ENCODE data around the gene NKAIN2.

Gene NKAIN2

DNA sequence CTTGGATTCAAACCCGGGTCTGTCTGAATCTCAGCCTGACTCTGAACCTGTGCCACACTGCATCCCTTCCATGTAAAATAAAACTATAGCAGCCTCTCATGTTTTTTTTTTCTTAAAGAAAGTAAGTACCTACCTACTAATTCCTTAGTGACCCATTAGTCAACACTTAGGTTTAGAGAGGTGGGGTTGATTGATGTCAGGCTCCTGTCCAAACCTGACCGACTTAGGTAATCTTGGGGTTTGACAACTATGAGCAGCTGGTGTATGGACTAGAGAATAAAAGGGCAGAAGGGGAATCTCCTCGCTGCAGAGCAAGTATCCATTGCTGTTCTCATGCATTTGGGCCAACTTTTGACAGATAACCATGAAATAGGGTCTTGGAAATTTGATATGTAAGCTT, 6.5 kb downstream of the NKAIN2 start:
- DNase-seq = peak; percentile 25 to 43

DNA sequence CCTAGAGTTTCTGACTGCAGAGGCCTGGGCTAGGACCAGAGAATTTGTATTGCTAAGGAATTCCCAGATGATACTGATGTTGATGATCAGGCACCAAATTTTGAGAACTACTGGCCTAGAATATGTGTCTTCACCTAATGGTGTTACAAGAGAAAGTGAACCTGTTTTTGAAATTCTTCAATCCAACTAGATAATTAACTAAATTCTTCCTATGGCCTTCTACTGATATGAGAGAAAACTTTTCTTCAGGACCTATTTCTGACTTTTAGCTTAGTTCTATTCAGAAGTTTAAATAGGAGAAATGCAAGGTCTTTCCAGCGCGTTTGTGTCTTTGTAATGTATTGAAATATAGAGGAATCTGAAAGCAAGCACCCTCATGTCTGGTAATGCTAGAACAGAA, 7.3 kb downstream of the NKAIN2 start:
- no peak for DNase-seq

DNA sequence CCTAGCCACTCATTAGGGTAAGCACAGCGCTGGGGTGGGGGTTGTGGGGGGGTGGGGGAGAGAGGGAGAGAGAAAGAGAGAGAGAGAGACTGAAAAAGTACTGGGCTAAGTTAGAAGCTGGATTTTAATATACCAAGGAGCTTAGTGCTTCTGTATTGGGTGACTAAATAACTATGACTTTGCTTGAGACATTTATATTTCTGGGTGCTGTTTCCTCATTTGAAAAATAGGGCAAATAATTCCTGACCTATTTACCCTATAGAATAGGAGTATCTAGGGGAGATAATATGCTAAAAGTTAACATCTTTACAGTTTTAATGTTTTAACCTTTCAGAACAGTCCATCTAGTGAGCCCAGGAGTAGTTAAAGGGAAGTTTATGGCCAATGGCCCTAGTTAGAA, 7.7 kb downstream of the NKAIN2 start:
- DNase-seq = no peak

DNA sequence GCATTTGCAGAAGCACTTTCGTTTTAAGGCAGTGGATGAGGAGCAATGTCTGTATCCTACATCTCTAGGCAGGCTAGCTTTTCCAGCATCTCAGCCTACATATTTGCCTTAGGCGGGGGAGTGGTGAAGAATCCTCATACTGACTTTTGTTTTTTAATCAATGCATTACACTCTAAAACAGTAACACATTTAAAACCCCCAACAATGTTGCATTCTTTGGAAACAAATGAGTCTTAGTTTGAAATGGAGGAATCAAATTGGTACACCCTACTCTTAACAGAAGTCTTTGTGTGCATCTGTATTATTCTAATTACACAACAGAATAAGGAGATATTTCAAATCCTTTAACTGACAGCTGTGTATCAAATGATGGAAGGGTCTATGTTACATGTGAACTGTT, 9.0 kb downstream of the NKAIN2 start:
- DNase-seq = no peak

DNA sequence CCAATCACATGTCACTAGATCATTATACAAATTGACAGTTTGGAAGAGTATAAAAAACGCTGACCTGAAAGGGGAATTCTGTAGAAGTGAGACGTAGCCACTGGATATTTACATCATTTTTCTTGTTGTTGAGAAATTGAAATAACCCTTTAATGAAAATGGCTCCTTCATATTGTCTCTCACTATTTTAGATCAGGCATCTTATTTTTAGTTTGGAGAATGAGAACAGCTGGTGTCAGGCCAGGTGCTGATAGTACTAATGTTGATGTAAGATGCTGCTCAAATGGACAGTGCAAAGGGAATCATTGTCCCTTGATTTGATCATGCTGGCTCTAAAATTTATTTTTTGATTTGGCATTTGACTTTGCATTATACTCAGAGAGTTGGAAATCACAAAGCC, 17.4 kb downstream of the NKAIN2 start:
- DNase-seq = no peak

DNA sequence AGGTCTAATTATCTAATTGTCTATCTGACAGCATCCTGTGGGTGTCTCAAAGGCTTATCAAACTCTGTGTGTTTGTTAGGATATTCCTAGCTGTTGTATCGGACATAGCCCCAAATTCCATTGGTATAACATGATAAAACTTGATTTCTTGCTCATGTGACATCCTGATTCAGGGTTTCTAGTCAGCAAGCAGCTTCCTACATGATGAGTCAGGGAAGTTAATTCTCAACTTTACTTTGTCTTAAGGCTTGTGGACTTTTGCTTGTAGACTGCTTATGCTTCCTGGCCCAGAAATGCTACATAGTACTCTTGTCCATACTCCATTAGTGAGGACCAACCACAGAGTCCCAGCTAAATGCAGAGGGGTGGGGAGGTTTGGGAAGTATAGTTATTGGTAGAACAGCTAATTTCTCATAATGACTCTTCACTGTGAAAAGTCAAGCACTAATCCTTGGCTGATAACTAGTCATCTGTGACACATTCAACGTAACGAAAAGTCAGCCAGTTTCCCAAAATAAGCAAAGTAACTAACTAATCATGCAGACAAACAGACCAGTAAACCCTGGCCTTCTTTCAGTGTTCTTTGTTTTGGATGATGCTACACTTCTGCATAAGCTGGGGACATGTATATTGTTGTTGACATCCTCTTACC, 25.8 kb downstream of the NKAIN2 start:
- DNase-seq = no peak

DNA sequence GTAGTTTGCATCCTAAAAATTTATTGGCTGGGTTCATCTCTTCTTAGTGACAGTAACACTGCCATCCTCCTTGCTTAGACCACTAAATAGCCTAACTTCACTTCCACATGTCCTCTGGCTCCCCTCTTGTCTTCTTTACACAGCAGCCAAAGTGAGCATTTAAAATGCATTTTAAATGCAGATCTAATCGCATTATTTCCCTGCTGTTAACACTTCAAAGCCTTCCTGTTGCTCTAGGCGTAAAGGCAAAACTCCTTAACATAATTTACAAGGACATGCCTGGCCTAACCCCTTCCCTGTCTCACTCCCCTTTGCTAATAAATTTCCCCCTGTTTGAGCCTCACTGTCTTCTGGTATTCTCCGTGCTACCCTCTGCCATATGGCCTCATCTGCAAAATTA, 26.5 kb downstream of the NKAIN2 start:
- no peak for DNase-seq

DNA sequence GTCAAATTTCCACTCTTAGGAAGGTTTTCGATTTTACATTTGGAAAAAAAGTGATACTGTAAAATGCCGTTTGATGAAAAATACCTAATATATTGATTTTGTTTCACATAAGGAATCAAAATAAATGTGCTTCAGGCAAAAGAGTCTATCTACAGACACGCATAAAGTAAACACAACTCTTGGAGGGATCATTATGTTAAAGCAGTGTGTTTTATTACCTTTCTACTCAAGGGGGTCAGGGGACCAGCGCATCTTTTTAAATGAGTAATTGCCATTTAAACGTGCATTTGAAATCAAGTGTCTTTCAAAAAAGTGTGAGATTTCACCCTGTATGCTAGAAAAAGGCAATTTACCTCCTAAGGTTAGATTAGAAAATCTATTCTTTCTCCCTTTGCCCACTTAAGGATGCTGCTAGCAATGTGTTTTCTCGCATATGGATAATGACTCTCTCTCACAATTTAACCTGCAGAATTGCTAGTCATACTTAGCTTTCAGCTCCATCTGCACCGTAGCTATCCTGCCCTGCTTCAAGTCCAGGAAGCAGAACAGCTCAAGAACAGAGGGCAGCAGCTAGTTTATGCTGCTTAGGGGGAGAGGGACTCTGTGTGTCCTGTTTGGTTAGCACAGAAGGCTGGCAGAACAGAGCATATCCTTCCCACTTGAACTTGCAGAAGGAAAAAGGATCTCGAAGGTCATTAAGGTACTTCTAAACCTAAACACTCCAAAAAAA, 35.0 kb downstream of the NKAIN2 start:
- peak; percentile 64 to 77 for DNase-seq

DNA sequence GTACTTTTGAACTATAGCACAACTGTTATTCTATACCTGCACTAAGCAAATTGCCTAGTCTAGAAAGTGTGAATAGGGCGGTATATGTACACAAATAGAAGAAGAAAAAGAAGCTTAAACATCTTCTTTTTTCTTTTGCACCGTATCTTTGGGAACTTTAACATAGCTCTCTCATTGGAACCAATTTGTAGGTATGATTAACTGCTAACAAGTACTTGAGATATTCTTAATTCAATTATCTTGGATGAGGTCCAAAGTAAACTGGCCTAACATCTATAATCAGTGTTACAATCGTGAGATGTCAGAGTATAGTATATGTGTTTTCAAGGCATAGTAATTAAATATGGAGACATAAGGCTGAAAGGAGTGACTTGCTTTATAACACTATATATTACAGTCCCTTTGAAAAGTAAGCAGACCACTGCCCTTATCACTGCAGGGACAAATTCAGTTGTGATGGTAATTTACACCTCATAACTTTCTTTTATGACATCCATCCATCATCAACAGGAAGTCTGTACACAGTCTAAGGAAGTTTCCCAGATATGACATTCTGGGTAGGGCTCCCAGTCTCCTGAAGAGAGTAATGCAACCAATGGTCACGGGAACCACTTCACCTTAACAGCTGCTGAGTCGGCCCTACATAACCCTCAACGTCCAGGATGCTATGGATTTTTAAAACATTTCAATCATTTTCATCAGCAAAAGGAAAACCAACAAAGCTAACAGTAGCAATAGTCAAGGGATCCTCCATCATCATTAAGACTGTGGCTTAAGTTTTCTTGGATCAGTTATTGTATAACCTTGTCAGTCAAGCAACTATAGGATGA, 37.6 kb downstream of the NKAIN2 start:
- peak; percentile 71 to 76 for DNase-seq

DNA sequence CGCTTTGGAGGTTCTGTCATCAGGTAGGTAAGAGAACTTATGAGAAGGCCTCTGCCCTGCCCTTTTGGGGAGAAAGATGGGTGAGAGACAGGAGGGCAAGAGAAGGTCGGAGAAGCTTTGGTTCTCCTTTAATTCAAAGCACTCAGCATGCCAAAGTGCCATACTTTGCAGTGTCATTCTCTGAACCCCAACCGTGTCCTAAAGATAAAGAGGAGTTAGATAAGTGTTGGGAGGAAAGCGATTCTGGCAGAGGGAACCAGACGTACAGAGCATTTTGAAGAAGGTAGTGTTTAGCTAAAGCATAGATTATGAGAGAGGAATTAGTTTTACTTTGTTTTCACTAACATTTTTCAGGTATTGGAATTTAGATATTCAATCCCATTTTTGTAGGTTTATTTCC, 40.3 kb downstream of the NKAIN2 start:
- DNase-seq = no peak

DNA sequence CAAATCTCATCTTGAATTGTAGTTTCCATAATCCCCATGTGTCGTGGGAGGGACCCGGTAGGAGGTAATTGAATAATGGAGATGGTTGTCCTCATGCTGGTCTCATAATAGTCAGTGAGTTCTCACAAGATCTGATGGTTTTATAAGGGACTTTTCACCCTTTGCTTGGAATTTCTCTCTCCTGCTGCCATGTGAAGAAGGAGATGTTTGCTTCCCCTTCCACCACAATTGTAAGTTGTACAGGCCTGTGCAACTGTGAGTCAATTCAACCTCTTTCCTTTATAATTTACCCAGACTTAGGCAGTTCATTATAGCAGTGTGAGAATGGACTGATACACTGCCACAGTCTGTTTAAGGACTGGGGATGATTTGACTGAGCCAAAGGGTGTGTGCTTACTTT, 44.7 kb downstream of the NKAIN2 start:
- no peak for DNase-seq

DNA sequence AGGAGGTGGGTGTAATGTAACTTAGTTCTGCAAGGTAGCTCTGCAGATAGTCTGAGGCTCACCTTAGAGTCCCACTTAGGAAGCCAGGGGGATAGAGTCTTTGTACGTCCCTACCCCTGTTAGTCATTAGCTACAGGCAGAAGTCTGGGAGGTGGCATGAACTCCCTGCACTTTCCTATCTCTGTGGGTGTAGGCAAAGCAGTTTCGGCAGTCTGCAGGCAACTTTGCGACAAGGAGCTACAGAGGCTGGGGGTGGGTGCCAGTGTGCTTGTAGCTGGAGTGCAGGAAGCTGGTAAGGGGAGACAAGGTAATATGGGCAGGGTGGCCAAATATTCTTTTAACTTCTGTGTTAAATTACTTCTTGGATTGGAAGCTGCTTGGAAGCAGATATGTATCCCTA, 45.7 kb downstream of the NKAIN2 start:
- no peak for DNase-seq

DNA sequence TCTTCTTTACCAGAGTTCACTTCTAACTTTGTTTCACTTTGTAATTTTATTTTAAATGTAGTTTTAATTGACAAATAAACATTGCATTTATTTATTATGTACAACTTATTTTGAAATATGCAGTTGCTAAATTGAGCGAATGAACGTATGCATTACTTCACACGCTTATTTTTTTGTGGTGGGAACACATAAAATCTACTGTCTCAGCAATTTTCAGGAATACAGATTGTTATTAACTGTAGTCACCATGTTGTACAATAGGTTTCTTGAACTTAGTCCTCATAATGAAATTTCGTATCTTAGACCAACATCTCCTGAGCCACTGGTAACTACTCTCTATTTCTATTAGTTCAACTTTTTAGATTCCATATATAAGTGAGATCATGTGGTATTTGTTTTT, 46.9 kb downstream of the NKAIN2 start:
- DNase-seq = no peak

DNA sequence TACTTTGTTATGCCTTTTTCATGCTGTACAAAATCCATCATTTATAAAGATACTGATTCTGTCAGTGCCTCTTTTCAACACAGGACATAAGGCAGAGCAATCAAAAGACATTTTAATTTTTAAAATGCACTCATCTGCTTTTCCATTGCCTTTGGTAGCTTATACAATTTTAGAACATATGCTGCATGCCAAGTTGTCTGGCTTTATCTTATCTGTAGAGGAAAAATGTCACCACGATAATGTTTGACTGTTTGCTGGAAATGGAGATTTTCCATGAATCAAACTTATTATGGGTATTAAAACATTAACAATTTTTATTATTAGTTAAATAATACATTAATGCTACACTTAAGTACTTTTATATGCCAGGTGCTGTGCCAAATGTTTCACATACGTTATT, 50.5 kb downstream of the NKAIN2 start:
- DNase-seq = no peak

DNA sequence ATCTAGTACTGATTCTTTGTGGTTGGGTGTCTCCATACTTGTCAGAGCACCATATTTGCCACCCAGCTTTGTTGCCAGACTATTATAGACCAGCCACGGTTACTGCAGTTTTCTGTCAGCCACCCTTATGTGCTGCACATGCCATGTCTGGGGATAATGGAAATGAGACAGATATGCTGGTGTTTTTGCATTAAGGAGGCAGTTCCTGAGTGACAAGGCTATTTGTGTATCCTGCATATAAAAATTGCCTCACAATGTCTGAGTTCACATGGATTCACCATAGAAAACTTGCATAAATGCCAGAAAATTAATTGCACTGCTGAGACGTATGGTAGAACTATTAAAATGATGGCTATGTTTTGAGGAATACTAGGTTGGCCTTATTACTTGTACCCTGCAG, 51.8 kb downstream of the NKAIN2 start:
- DNase-seq = peak in 1 of 2 experiments; percentile 5

DNA sequence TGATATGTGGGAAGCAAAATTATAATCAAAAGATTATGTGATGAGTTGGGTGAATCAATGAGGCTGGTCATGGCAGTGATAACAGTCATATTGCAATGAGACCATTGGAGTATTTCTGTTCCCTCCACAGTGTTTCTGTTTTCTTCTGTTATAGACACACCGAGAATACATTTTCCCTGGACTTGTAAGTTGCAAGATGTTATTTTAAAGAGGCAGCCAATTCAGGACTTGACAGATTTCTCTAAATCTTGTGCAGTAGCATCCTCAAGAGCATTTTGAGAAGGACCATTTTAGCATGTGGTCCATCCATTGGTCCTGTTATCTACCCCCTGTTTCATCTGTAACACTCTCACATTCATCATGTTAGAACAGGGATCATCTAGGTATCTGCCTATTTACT, 55.6 kb downstream of the NKAIN2 start:
- no peak for DNase-seq

DNA sequence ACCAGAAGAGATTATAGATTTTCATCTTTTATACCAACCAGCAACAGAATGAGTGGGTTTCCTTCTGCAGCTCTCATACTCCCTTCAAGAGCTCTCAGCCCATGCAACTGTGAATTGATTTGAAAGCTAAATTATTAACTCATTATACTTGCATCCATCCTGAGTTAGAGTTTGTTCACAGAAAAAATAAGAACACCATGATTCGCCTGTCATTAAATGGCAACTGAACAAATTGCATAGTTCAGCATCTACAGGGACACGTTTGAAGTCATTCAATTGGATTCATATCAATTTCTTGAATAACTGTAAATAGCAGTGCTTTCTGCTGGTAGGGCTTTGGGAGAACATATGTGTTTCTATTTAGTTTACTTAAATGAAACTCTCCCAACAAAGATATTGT, 65.7 kb downstream of the NKAIN2 start:
- DNase-seq = no peak

DNA sequence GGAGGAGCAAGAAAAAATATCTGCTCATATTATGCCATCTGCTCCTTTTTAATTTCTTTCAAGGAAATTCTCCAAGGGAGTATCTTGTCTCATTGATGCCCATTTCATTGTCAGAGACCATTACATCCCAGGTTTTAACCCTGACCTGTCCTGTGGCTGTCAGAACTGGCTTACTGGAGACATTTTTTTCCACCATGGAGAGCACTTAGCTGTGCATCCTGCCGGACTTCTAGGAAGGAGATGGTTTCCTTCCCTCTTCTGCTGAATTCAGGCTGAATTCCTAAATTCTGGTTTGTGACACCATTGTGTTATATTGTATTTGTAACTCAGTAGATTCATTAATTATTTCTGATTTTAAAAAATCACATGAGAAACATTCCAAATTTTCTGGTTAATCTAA, 70.3 kb downstream of the NKAIN2 start:
- no peak for DNase-seq

DNA sequence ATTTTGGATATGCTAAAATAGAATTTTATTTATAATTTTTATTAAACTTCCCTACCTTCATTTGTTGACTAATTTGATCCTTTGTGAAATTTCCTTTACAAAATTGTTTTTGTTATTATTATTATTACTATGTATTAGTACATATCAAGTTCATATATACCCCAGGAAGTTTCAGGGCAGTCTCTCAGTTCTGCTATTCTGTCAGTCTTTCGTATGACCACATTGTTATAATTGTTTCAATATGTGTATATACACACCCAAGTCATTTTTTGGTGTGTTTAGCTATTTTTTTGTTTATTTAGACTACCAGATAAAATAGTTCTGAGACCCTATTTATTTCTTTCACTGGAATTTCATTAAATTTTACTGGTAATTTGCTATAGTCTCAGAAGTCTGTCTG, 72.1 kb downstream of the NKAIN2 start:
- DNase-seq = no peak

DNA sequence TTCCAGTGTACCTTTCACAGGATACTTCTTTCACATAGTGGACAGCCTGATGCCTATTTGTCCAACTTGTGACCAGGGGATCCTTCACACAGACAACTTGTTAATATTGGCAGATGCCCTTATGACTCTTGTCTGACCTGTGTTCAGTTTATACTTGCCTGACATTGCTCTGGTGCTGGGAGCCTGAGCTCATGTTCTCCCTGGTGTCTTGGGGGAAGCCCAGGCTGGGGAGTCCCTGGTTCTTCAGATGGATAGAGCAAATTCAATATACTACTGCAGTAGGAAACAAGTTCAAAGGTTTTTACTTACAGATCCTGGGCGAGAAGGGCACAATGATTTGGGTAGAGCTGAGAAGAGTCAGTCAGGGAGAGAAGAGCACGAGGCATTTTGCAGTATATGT, 76.1 kb downstream of the NKAIN2 start:
- no peak for DNase-seq

DNA sequence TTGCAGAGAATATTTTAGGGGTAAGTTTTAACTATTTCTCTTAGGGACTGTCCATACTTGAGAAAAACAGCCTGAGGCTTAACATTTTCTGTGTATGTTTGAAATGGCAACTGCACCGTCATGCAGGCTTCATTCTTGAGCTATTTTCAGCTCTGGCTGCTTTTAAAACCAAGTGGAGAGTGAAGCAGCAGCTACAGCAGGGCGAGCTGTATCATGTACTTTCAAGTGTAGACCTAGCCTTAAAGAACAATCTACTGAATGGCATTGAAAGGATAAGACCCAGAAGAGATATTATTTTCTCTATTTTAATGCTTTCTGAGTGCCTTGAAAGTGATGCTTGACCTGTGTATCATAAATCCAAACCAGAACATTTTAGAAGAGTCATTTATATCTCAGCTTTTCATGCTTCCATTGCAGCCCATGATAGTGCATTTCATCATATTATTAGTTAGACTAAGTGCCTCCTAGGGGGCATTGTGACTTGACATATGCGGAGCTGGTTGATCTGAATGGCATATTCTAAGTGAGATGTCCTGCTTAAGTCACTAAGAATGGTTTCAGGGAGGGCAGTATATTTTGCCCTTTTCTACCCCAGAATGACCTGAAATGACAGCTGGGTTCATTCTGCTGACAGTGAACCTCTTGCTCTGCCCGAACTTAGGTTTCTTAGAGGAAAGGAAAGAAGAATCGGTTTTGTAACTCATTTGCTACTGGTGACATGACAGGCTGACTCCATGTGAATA, 85.3 kb downstream of the NKAIN2 start:
- peak in 1 of 2 experiments; percentile 44 for DNase-seq

DNA sequence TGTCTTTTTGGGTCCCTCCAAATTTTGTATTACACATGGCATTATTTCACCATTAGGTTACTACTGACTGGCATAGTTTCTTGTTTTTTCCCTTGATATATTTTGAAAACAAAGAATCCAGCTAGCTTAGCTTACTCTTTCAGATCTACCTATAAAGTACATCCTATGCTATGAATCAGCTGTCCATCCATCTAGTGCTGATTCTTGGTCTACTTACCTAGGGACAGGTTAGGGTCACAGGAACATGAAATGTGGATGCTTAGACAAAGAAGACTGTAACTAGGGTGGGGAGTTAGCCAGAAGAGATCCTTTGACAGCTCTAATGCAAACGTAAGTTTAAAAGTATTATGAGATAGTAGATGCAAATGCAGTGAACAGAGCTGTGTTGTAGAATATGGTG, 91.7 kb downstream of the NKAIN2 start:
- DNase-seq = no peak

DNA sequence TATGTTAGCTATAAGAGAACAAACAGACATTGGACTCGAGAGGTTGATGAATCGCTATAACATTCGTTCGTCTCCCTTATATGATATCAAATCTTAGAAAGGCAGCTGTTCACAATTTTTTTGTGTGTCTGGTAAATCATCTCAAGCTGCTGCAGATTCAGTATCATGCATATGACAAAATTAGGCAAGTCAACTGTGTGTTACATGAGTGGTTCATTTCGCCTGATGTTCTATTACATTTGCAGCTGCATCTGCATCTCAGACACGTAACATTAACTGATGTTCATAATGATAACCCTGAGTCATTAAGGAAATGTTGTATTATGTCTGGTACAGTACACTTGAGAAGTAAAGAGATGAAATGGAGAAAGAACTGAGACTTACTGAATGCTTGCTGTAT, 92.1 kb downstream of the NKAIN2 start:
- DNase-seq = no peak

Data from SHP77 (cell line).